NCI-H748 (cell line): ENCODE results near the gene GCAT.

Experiments used
- DNase-seq: peaks from one replicate; lab custom pipeline; 2025; ENCODE audit not compliant: unreplicated experiment; lab: John Stamatoyannopoulos, UW

Gene GCAT

DNA sequence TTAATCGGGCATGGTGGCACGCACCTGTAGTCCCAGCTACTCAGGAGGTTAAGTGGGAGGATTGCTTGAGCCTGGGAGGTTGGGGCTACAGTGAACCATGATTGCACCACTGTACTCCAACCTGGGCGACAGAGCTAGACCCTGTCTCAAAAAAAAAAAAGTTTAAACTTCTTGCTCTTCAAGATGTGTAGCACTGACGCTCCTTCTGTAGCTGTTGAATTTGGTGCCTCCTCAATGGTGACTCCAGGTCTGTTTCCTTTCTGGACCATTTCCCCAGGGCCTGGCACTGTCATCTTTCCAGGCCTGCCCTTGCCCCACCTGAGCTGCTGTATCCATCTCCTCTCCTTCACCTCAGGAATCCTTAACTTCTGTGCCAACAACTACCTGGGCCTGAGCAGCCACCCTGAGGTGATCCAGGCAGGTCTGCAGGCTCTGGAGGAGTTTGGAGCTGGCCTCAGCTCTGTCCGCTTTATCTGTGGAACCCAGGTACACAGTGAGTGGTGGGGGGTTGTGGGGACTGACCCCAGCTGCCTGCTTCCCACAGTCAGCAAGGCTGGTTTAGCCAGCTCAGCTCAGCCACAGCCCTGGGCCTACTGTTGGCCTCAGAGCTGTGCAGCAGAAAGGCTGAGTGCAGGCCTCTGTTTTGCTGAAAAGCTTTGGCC, 2.1 kb downstream of the GCAT start:
- no peak for DNase-seq

DNA sequence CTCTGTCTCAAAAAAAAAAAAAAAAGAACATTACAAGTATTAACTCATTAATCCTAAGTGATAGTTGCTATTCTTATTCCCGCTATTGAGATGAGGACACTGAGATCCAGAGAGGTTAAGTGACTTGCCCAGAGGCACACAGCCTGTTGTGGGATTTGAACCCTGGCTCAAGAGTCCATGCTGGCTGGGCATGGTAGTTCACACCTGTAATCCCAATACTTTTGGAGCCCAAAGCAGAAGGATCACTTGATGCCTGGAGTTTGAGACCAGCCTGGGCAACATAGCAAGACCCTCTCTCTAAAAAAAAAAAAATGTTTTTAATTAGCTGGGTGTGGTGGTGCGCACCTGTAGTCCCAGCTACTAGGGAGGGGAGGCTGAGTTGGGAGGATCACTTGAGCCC, 4.1 kb downstream of the GCAT start:
- no peak for DNase-seq

DNA sequence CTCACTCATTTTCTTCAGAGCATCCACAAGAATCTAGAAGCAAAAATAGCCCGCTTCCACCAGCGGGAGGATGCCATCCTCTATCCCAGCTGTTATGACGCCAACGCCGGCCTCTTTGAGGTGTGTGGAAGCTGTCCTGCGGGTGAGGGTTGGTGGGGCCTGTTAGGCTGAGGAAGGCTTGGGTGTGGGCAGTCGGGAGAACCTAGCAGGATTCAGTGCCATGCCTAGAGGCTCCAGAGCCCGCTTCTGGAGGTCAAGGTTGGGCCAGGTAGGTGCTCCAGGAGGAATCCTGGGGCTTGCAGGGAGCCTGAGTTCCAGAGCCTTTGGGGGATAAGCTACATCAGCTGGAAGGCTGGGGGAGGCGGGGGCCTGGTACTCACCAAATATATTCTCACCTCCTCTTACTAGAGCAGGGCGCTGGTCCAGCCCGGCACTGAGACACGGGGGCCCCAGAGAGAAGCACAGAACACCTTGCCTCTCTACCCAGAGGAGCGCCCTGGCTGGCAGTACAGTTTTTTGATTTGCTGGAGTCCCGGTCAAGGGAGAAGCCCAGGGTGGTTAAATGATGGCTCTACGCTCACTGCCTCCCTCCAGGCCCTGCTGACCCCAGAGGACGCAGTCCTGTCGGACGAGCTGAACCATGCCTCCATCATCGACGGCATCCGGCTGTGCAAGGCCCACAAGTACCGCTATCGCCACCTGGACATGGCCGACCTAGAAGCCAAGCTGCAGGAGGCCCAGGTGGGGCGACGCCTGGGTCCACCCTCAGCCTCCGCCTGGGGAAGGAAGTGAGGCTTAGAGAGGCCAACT, 5.3 kb downstream of the GCAT start:
- no peak for DNase-seq

DNA sequence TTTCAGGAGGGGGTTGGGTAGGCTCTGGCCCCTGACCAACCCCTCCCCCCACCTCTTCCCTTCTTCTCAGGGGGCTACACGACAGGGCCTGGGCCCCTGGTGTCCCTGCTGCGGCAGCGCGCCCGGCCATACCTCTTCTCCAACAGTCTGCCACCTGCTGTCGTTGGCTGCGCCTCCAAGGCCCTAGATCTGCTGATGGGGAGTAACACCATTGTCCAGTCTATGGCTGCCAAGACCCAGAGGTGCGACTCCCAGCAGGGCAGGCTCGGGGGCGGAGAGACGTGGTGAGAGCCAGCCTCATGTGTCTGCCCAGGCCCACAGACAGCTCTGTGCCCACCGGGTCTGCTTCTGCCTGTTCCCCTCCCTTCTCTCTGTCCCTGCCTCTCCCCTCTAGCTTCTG, 7.9 kb downstream of the GCAT start:
- DNase-seq = no peak

DNA sequence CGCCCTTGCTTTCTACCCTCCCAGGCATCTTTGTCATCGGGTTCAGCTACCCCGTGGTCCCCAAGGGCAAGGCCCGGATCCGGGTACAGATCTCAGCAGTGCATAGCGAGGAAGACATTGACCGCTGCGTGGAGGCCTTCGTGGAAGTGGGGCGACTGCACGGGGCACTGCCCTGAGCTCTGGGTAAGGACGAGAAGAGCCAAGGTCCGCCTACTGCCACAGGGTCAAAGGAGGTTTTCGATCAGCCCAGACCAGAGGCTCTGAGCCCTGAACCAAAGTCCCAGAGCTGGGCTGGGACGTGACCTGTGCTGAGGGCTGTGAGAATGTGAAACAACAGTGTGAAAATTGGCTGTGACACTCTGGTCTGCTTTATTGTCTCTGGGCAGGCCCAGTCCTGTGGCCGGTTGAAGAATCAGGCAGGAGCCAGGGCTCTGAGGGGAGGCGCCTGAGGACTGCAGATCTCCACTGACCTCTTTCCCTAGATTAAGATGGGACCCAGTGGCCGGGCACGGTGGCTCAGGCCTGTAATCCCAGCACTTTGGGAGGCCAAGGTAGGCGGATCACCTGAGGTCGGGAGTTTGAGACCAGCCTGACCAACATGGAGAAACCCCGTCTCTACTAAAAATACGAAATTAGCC, 8.9 kb downstream of the GCAT start:
- DNase-seq = no peak

DNA sequence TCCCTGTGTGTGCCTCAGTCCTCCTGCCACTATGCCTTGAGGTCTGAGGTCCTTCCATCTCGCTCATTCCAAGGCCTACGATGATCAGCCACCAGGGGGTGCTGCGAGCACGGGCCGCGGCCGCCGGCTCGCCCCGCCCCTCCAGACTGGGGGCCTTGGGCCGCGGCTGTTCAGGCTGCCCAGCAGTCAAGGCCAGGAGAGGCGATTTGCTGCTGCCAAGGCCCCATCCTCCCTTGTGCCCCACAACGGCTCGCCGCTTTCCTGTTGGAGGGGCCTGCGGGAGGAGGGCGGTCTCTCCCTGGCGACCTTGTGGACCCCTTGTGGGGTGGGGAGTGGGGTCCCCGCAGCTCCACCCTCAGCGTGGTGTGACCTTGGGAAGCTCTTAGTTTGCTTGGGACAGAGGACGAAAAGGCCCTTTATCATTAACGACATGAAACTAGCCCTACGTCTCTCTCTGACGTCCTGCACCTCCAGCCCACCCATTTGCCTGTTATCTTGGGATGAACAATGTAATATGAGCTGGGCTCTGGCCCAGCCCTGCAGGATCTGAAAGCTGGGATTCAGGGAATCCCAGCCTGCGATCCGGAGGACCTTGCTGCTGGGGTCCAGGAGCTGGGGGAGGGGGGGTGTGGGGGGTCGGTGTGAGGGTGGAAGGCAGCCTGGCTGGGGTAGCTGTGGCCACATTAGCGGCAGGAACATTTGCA, 10.1 kb downstream of the GCAT start:
- peak; percentile 80 for DNase-seq

DNA sequence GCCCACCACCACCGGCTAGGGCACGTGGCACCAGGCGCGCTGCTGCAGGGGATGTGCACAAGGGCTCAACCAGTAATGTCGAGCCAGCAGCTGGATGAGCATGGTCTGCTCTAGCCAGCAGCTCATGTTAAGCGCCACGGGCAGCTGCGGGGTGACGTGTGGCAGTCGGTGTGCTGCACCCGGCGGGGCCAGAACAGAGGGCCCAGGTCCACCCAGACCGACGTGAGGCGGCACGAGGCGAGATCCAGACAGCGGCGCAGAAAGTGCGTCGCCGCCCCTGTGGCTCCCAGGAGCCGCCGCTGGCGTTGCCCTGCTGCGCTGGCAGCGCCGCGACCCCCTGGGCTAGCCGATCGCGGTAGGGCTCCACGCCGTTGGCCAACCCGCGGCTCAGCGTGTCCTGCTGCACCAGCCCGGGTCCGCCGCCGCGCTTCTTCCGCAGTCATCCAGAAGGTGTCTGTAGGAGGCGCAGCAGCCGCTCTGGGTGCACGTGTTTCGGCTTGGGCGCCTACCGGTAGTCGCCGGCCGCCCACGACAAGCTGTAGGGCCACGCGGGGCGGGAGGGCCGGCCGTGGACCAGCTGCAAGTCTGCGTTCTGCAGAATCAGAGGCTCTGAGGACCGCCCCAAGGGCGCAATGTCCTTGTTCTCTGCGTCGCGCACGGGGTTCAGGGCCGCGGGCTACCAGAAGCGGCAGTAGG, 10.8 kb downstream of the GCAT start:
- peak; percentile 72 for DNase-seq

DNA sequence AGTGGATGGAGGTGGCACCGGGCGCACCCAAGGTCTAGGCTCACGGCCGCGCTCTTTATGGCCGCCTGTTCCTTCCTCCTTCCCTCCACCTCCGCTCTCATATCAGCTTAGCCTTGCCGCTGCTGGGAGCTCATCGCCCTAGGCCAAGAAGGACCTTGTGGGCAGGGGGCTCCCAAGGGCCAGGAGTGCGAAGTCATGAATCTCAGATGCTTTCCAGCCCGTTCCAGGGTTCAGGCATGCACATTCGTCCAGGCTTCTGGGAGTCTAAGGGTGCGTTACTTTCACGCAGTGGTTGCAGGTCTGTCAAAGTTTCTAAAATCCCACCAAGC, 11.3 kb downstream of the GCAT start:
- DNase-seq = no peak

DNA sequence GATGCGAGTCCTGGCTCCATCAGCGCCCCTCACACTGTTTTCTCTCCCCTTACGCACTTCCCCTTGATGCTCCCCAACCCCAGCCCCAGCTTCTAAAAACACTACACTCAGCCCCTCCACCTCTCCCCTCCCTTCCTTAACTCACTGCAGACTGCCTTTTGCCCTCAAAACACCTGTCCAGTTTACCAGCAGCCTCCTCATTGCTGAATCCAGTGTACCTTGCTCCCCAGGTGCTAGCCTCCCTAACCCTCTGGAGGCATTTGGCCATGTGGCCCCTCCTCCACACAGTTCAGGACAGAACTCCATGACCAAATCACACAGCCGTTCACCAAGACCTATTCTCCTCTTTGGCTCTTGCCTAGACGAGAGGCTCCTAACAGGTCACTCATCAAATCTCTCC, 12.6 kb downstream of the GCAT start:
- DNase-seq = no peak

DNA sequence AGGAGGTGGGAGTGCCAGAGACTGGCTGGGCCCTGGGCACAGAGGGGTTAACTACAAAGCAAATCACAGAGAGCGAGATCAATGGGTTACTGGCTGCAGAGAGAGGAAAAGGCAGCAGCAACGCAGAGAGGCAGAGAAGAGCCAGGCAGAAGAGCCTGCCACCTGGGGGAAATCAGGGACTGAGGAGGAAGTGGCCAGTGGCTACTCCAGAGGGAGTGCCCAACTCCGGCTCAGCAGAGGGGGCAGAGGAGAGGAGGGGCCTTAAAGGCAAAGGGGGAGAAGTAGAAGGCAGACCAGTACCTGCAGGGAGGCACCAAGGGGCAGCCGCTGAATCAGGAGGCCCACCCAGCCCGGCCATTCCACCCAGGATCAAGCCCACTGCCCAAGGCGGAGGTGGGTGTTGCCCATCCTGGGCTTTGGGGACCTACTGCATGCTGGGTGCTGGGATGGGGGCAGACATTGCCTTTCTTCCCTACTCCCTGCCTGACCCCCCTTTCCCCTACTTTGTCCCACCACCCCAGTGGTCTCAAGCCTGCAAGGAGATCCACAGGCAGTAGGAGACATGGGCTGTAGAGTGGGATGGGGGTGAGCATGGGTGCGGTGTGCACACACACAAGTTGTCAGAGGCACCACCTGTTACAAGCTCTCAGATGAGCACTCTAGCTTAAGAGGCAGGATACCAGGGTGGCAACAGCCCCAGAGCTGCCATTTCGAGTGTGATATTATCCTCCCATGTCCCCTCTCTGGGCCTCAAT, 14.5 kb downstream of the GCAT start:
- DNase-seq = no peak

DNA sequence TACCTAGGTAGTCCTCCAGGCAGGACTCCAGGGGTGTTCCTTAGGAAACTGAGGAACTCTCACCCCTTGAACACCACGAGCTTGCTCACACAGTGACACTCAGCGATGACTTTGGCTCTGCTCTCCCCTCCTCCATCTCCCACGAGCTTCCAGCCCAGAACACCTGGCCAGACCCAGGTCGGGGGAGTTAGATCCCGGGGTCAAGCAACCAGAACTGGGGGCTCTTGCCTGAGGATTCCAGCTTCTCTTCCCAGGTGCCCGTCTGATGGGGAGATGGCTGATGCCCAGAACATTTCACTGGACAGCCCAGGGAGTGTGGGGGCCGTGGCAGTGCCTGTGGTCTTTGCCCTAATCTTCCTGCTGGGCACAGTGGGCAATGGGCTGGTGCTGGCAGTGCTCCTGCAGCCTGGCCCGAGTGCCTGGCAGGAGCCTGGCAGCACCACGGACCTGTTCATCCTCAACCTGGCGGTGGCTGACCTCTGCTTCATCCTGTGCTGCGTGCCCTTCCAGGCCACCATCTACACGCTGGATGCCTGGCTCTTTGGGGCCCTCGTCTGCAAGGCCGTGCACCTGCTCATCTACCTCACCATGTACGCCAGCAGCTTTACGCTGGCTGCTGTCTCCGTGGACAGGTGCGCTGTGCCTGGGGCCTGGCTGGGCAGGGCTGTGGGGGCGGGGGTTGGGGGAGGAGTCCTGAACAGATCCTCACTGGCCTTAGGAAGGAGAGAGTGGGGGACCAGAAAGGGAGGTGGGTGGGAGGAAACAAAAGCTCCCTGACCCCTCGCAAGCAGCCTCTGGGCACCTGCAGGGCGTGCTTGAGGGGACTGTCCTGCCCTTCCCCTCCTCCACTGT, 15.6 kb downstream of the GCAT start, which contains the start of gene GALR3:
TSS of gene GALR3 (plus strand) at position 249 of the 852 bp plus-strand sequence. CDS start at position 274, 25 bp downstream.
- DNase-seq = peak; percentile 5

DNA sequence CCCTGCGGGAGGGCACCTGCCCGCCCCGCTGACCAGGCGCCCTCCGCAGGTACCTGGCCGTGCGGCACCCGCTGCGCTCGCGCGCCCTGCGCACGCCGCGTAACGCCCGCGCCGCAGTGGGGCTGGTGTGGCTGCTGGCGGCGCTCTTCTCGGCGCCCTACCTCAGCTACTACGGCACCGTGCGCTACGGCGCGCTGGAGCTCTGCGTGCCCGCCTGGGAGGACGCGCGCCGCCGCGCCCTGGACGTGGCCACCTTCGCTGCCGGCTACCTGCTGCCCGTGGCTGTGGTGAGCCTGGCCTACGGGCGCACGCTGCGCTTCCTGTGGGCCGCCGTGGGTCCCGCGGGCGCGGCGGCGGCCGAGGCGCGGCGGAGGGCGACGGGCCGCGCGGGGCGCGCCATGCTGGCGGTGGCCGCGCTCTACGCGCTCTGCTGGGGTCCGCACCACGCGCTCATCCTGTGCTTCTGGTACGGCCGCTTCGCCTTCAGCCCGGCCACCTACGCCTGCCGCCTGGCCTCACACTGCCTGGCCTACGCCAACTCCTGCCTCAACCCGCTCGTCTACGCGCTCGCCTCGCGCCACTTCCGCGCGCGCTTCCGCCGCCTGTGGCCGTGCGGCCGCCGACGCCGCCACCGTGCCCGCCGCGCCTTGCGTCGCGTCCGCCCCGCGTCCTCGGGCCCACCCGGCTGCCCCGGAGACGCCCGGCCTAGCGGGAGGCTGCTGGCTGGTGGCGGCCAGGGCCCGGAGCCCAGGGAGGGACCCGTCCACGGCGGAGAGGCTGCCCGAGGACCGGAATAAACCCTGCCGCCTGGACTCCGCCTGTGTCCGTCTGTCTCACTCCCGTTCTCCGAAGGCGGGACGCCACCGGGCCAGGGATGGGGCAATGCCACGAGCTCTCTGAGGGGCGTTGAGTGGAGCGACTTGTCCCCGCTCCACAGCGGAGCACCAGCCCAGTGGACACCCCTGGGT, 17.2 kb downstream of the GCAT start:
- peak; percentile 57 for DNase-seq

DNA sequence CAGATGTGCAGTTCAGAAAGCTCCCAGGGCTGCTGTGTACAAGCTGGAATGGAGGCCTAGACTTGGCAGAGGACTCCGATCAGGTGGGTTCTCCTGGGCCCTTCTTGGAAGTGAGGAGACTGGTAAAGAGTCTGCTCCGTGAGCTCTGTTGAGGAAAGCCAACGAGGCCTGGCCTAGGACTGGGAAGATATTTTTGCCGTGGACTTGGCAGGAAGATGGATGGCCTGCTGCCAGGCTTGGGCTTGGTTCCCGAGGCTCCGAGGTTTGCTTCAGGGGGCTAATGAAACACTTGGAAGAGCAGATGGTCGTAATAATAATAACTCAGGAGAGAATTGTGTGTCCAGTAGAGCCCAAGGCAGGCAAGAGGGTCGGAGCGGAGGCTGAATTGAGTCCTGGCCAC, 19.3 kb downstream of the GCAT start:
- no peak for DNase-seq

DNA sequence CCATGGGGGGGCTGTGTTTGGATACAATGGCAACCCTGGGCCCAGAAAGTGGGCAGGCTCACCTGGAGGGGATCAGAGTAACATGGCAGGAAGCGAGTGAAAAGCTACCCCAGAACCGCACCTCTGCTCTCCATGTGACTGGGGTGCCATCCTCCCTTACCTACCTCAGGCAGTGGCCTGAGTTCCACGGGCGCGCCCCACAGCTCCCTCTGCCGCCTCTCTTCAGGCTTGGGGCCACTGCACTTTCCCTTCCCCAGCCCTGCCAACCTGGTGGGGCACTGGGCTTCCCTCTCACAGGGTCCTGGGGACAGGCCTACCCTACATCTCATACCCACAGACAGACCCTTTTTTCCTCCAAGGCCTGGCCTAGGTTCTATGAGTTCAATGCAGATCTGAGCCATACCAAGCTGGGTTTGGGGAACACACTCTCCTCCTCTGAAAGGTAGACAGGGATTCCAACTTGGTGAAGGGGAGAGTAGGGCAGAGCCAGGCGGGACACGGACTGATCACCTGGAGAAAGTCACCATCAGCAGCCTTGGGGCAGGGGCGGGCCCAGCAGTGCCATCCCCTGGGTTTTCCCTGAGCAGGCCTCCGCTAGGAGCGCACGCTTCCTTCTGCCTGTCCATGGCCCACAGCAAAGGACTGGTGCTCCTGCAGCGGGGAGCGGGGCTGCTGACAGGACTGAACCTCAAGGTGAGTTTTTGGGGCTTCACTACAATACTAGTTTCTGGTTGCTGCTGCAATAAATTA, 22.5 kb downstream of the GCAT start:
- DNase-seq = no peak

DNA sequence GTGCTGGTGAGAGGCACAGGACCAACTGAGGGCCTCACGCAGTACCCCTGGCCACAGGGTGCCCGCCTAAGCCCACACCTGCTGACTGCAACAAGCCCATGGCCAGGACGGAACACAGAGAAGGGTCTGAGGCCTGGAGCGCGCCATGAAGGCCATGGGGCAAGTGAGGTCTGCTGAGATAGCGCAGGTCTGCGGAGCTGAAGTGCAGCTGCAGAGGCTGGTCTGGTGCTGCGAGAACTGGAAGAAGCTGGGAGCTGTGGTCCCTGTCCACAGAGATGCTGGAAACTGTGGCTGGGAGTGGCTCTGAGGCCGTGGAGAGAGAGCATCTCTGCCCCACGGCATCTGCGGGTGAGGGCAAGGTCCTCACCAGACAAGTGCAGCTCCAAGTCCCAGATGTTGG, 23.7 kb downstream of the GCAT start:
- no peak for DNase-seq

DNA sequence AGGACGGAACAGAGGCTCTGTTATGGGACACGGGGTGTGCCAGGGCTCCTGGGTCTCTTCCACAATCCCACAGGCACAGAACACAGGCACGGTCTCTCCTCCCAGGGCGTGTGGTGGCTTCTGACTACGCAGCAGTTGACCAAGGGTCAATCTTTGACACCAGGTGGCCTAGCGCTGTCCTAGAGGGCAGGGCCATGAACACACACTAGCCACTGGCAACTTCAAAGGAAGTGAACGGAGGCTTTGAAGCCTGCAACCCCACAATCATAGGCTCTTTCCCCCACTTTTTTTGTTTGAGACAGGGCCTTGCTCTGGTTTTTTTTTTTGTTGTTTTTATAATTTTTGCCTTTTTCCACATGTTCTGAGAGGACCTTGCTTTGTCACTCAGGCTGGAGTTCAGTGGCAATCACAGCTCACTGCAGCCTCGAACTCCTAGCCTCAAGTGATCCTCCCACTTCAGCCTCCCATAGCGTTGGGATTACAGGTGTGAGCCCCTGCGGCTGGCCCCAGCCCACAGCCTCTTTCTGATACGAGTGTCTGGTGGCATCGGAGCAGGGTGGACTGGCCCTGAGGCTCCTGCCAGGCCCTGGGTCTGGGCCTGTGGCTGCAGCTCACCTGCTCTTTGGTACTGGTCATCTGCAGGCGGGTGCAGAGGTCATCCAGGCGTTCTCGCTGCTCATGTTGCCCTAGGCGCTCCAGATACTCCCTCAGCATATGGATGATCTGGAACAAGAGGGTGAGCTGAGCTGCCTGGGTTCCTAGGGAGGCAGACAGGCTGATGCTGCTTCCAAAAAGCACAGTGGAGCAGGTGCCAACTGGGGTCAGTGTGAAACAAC, 24.5 kb downstream of the GCAT start:
- no peak for DNase-seq
